Stimulated activated CD8-positive, alpha-beta memory T cell treated with anti-CD3 and anti-CD28 coated beads, Interleukin-2, amount 100 ng/mL, for 48 hours (primary cell): ENCODE data around the gene SFTPD.
"Not testable (repeated sequence)": the region's sequence is repeated elsewhere in the genome, so short reads cannot be mapped to it uniquely, and the experiment has no call there.

ENCODE experiments used
- DNase-seq, 2 donors: peaks; one replicate each; pipeline ENCODE4 v3.0.0-alpha.2; 2020; ENCODE audit warnings: low read depth in 2 of 2

SFTPD gene

DNA sequence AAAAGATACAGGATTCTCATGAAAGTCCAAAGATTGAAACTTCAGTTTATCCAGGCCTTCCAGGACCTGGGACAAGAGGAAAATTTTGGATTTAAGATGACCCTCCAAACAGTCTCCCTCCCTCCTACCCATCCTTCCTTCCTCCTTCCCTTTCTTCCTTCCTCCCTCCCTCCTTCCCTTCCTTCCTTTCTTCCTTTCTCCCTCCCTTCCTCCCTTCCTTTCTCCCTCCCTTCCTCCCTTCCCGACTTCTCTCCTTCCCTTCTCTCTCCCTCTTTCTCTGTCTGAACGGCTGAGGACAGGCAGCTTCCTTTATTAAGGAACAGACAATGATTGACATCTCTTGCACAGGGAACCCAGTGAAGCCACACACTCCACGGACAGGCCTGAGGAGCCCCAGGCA is 23.3 kb downstream of the SFTPD start:
- DNase-seq = no peak

DNA sequence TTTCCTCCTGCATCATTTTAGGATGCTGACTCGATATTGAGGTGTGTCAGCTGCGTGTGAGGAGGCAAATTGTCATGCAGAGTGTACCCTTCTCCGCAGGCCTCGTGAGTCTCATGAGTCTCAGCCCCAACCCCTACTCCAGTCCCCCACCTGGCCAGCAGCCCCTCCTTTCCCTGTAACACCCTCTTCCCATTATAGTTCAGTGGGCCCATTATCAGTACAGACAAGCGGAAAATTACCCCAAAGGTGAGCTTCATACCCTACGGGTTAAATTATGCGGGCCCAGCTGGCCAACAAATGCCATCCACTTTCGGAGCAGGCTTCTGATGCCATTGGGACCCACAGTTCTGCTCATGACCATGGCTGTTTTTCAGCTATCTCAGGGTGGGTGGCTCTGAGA is 25.2 kb downstream of the SFTPD start:
- no peak for DNase-seq

DNA sequence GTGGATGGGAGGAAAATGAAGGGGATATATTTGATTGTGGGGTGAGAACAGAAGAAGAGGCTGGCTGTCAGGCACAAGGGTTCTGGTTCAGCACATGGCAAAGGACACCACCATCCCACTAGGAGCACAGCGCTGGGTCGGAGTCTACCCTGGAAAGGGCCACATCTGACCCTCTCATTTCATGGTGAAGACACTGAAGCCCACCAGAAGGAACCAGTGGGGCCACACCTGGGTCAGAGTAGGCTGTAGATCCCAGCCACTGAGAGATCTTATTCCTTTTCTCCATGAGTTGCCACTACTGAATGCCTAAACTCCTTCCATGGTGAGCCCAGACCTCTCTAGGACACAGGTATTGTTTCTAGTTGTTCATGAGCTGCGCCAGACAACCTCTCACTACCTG is 25.8 kb downstream of the SFTPD start:
- no peak for DNase-seq

DNA sequence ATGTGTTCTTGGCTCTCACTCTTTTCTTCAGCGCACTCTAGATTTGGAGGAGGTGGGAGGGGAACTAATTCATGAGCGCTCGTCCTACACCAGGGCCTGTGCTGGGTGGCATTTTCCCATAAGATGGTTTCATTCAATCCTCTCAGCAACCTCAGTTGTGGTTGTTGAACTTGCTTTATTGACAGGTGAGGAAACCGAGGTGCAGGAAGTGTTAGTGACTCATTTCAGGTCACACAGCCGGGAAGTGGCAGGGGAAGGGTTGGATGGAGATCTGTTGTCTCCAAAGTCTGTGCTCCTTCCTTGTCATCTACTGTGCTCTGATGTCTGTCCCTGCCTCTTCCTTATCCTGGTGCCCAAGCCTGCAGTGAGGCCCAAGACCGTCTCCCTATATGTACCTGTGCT is 26.9 kb downstream of the SFTPD start:
- DNase-seq = not testable (repeated sequence)

DNA sequence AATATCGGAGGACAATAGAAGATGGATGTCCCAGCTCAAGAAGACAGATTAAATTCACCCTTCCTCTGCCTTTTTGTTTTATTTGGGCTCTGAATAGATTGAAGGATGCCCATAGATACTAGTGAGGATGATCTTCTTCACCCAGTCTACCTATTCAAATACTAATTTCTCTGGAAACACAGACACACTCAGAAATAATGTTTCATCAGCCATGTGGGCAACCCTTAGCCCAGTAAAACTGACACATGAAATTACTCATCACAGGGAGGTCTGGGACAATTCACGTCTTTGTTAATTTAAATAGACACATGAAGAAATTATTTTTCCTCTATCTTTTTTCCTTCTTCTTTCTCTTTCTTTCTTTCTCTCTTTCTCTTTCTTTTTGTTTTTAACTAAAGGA is 33.1 kb downstream of the SFTPD start:
- DNase-seq = not testable (repeated sequence)

DNA sequence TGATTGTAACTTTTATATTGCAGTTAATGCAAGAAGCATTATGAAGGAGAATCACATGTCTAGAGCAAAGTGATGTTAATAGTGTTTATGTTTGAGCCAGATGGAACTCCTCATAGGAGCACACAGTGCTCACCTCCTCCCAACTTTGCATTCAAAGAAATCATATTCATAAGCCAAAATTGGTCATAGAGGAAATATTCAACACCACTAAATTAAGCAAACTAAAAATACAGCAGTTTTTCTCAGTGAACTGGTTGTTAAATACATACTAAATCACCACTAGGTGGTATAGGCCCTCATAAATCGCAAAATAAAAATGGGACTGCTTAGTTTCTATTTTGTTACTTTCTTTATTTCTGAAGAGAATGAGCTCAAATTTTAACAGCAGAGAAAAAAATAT is 34.4 kb downstream of the SFTPD start:
- not testable (repeated sequence) for DNase-seq

DNA sequence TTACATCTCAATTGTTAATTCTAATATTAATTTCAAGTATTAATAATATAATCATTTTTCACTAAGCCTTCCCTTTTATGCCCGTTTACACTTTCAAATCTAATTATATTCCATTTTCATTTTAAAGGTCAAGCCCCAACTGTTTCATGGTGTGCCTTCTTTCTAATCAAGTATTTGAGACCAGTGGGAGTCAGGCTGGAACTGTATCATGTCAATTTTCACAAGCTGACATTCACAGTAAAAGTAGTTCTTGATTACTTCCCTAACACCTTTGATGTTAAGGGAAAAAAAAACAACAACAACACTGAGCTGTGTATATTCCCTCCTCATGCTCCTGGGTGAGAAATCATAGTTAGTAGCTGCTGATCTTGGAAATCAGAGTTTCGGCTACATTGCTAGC is 38.1 kb downstream of the SFTPD start:
- no peak for DNase-seq

DNA sequence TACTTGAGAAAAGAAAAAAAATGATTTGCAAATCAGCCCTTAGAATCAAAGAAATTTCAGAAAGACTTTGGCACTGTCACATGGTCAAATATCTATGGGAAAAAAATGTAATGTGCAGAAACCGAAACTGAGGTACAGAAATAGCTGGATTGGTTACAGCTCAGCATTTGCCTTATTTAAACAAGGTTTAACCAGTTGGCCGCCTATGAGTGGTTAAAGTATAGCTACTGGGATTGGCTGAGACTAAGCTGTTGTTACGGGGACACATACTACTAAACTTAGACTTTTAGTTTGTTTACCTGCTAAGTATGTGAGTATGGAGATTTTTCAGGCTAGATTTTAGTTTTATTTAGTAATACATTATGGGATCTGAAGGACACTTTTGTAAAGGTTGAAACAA is 38.6 kb downstream of the SFTPD start:
- no peak for DNase-seq

DNA sequence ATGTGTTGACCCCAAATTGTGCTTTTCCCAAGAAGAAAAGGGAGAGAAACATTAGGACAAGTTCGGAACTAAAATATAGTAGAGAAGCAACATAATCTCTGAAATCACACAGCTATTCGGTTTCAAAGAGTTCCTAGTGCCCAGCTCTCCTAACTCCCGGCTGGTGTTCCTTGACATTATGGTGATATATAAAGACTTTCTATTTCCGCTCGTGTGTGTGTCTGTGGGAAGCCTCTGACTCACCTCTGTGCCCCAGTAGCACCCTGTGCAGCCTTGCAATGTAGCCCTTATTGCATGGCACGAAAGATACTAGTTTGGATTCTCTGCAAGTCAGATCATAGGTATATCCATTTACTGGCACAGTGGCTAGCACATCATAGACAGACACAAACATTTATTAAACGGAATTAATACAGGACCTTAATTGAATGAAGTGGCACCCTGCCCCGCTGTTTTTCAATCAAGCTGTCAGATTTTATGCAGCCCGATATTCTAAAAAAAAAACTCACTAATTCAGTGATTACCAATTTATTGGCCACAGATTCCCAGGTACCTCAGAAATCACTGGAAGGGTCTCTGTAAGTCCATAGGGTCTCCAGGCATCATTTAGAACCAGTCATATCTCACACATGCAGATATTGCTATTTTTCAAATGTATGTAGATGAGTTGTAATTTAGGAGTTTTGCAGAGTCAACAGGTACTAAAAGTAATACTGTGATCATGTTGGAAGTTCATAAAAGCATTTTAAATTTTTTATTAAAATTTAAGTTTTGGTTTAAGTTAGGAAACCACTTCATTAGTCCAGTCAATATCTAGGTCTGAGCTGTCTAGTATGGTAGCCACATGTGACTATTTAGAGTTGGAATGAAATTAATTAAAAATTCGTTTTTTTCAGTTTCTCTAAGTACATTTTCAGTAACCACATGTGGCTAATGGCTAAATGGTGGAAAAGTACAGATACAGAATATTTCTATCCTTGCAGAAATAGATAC is 43.3 kb downstream of the SFTPD start:
- DNase-seq = no peak

DNA sequence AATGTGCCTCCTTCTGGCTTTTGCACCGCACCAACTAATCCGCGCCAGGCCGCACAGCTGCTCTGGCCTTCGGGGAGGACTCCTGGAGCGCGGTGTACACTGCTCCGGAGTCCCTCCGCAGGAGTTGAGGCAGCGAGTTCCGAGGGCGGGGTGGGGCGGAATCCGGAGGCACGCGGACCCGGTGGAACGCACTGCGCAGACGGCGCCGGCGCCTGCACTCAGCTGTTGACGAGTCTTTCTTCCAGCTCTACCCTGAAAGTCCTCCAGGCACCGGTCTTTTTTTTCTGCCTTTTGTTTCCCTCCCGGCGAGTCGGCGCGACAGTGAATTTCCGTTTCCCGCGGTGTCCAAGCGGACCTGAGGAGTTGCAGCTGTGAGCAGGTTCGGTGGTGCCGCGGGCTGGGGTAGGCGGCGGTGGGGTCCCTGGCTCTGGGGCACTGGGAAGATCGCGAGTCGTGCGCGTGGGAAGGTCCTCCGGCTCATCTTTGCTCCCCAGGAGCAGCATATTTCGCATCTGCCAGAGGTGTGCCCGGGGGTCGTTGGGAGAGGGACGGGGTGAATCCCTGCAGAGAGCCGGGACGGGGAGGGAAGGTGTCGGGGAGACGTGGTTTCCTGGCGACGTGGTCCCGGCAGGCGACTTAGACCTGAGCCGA is 44.1 kb downstream of the SFTPD start:
- peak; percentile 39 to 53 for DNase-seq

DNA sequence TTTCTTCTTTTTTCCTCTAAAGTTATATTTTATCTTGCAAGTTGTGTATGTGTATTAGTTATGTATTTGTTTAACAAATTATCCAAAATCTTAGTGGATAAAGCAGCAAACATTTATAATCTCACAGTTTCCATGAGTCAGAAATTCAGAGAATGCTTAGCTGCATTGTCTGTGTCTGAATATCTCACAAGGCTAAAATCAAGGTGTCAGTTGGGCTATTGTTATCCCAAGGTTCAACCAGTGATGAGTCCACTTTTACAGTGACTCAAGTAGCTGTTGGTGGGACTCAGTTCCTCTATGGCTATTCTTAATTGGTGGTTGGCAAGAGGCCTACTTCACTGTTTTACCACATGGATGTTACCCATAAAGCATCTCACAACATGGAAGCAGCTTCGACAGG is 47.3 kb downstream of the SFTPD start:
- not testable (repeated sequence) for DNase-seq

DNA sequence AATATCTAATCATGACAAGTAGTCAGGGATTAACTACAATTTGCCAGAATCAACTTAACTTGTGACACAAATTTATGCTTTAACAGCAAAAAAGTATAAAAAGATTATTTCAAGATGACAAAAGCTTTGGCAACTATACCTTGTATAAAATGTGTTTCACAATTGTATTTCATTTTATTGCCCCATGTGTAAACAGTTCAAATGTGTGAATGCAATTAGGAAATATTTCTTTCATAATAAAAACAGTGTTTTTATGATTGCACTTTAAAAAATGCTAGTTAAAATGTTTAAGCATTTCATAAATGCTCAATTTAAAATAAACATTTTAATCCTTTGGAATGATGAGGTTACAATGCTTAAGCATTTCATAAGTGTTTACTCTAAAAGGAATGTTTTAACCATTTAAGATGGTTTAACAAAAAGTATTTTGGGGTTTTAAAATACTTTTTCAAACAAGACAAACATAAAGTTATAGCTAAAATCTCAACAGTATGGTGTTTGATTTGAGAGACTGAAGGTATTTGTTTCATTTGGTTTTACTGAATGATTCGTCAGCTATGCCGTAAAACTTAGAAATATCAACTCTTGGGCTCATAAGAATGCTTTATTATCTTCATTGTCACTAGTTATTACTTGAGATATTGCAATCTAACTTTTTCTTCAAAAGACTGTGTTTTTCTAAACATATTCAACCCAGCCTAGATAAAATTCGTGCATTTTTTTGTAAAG is 50.1 kb downstream of the SFTPD start:
- DNase-seq = no peak

DNA sequence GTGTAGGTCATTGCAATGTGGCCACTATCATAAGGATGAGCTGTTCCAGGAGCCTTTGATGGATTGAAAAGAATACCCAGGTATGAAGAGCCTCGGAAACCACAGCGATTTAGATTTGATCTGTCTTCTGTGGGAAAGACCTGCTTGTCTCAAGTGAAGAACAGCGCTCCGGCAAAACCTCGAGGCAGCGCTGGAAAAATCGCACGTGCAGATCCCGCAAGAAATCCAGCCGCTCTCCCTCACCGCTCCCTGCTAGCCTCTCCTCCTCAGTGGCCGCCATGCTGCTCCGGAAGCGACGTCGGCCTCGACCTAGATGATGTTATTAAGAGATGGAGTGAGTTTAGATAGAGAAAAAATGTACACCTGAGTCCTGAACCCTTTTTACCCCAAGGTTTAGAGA is 56.0 kb downstream of the SFTPD start:
- DNase-seq = not testable (repeated sequence)

DNA sequence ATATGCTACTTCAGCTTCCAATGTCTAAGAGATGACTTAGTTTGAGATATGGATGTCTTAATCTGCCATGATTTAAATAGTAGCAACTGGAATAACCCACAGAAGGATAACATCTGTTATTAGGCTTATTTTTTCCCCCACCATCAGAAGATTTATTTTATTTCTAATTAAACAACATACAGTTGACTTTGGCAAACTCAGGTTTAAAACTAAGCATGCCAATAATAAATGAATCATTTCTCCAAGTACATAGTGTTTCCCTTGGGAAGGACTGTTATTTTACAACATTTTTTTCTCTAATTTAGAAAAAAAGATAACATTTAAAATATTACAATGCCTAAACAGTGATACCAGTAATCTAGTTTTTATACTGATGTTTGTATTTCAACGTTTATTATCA is 58.4 kb downstream of the SFTPD start:
- DNase-seq = no peak

DNA sequence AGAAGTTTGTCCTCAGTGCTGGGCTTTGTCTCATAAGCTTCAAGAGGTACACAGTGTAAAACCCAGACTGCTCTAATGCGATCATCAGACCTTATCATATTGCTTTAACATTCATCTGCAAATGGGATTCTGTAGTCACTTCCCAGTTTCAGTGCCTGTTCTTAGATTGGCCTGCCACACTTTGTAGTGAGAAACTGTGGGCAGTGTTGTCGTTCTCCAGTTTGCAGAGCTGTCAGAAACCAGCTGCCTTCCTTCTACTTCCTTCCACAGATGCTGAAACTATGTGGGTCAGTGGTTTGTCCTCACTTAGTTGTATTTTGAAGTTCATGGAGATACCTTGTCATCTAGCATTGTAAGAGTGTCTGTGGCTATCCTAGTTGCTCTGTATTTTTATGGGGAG is 59.9 kb downstream of the SFTPD start:
- not testable (repeated sequence) for DNase-seq
